Erythroblast (primary cell): ENCODE results near the gene TNFRSF14.

Experiments used
- GATA1 ChIP-seq: IDR thresholded peaks from 2 replicates; pipeline ENCODE4 v1.6.1; 2011; ENCODE audit warnings: low read depth, mild to moderate bottlenecking, control low read depth, low read length, moderate library complexity
- POLR2A ChIP-seq: IDR thresholded peaks from 2 replicates; pipeline ENCODE4 v1.6.1; 2011; ENCODE audit warnings: mild to moderate bottlenecking, low read length

DNA sequence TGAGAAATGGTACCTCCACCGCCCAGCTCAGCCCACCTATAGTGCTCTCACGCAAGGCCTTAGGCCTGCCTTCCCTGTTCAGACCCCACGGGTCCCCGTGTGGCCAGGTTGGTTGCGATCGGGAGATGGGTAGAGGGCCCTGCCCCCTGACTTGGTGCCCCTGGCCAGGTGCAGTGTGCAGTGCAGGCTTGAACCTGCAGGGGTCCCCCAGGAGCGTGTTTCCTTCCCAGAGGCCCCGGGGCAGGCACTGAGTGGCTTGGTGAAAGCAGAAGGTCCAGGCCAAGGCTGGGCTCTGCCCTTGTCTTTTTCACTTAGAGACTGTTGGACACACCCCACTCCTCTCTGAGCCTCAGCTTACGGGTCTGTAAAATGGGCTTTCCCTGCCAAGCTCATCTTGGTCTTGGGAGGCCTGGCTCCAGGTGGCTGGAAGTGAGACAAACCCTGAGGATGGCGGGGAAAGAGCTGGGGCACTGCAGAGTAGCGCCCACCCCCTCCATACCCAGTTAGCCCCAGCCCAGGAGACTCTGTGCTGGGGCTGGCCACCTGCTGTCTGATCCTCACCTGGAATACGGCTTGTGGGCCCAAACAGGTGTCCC is 16.8 kb upstream of the TNFRSF14 start:
- TF ChIP-seq POLR2A (no peak), GATA1 (no peak)
